ENCODE data around the gene XCL2. TPM values are rescaled to one million over a fixed set of nuclear protein-coding genes. Genes with fewer than 3 reads are reported as not detected.

Gene XCL2
- total RNA-seq, 1 donor from 2014 or later = not detected

DNA sequence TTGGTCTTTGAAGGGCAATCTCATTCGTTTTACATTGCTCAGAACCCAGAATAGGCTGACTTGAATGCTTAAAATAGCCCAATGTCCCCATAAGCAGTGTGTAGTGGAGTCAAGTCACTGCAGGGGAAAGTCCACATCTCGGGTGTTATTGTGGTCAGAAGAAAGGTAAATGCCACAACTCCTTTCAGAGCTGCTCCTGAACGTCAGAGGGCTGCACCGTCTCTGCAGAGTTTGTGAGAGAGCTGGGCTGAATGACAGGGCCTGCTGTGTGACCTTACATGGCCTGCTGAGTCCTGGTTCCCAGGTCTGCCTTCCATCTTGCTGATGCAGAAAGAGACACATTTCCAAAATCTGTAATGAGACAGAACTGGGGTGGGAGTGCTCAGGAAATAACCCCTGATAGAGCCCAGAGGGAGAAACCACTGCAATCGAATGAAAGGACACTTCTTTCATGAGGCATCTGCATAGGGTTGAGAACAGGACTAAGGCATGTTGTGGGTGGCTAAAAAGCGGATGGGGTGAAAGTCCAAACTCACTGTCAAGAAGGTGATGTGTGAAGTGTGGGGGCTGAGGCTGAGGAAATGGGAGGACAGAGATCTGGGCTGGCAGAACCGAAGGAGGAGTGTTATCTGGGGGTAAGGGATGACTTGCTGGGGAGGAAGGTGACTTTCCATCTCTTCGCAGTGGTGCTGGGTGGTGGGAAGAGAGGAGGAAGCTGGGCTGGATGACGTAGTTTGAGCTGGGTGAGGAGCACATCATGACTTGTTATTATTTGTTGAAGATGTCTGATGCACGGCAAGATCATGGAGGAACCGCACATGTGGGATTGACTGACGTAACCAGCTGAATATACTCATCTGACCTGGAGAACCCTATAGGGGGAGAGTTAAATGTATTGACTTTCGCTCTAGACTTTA lies 33.7 kb downstream of the XCL2 start:
- H3K27ac Mint-ChIP-seq (ENCODE audit: unreplicated experiment) = no peak overlapping the region
- TF ChIP-seq, protein P1, sequence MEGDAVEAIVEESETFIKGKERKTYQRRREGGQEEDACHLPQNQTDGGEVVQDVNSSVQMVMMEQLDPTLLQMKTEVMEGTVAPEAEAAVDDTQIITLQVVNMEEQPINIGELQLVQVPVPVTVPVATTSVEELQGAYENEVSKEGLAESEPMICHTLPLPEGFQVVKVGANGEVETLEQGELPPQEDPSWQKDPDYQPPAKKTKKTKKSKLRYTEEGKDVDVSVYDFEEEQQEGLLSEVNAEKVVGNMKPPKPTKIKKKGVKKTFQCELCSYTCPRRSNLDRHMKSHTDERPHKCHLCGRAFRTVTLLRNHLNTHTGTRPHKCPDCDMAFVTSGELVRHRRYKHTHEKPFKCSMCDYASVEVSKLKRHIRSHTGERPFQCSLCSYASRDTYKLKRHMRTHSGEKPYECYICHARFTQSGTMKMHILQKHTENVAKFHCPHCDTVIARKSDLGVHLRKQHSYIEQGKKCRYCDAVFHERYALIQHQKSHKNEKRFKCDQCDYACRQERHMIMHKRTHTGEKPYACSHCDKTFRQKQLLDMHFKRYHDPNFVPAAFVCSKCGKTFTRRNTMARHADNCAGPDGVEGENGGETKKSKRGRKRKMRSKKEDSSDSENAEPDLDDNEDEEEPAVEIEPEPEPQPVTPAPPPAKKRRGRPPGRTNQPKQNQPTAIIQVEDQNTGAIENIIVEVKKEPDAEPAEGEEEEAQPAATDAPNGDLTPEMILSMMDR (IDR thresholded peaks at IDR 0.05) = no peak

DNA sequence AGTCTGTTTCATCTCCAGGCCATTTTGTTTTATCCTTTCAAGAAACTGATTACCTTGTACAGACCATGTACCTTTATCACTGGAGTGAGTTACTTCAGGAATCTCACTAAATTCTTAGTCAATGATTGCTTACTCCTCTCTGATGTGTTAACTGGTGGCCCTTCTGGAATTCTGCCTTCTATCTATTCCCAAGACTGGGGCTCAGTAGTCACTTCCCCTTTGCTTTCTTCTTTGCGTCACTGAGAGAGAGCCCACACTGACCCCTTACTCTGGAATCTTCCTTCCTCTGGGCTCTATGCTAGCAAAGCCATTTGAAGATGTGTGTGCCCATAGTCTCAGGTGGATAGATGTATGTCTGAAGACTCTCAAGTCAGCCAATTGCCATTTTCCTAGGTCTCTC lies 34.6 kb downstream of the XCL2 start:
- TF ChIP-seq, protein P1 (IDR thresholded peaks at IDR 0.05) = no peak
- Mint-ChIP-seq H3K4me3 (ENCODE audit: unreplicated experiment) (no peak overlapping the region), H3K9me3 (ENCODE audit: low read depth) (no peaks in the 10 kb centered on the region), H3K36me3 (ENCODE audit: low read depth) (no peaks in the 10 kb centered on the region), H3K27me3 (ENCODE audit: low read depth) (peaks cover 1% of the 10 kb centered on the region), H3K4me1 (ENCODE audit: low read depth) (no peaks in the 10 kb centered on the region), H3K27ac (ENCODE audit: unreplicated experiment) (no peak overlapping the region)
- DNase-seq (ENCODE audit: low spot score) = no peak

More for the DNA sequence above, 33.7 kb downstream of the XCL2 start:
- Mint-ChIP-seq H3K36me3 (ENCODE audit: low read depth) (no peaks in the 10 kb centered on the region), H3K27me3 (ENCODE audit: low read depth) (peaks cover 2% of the 10 kb centered on the region), H3K4me3 (ENCODE audit: unreplicated experiment) (no peak overlapping the region), H3K4me1 (ENCODE audit: low read depth) (no peaks in the 10 kb centered on the region), H3K9me3 (ENCODE audit: low read depth) (no peaks in the 10 kb centered on the region)
- no peak for DNase-seq (ENCODE audit: low spot score)

DNA sequence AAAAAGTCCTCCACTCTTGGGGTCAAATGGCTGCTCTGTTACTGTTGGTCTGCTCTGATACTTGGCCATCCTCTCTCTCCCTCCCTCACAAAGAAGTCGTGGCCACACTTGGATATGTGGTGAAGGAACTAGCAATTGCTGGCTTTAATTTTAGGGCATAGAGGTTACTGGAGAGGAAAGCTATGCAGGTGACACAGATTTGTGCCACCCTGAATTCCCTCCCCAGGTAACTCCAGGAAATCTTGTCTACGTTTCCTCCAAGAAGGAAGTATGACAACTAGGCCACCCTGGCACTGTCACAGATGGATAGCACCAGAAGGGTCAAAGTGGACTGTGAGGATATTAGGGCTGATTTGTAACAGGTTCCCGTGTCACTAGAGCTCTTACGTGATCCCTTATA lies 36.0 kb downstream of the XCL2 start:
- H3K9me3 Mint-ChIP-seq (ENCODE audit: low read depth) = no peaks in the 10 kb centered on the region

DNA sequence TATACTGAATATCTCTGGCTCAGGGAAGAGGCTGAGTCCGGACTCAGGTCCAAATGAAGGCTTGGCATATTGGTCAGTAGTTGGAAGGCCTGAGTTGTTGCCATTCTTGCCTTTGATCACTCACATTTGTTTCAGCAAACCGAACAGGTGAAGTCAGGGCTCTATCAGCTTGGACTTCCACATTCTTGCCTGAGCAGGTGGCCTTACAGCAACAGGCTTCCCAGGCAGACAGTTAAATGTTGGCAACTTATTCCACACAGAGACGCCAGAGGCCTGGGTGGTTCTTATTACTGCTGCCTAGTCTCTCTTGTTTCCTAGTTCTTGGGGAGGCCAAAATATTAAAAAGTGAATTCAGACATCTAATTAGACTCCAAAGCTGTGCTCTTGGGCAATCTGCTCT lies 36.6 kb downstream of the XCL2 start:
- H3K4me1 Mint-ChIP-seq (ENCODE audit: low read depth) = no peaks in the 10 kb centered on the region
- H3K9me3 Mint-ChIP-seq (ENCODE audit: low read depth) = no peaks in the 10 kb centered on the region
- no peak for DNase-seq (ENCODE audit: low spot score)
- no peaks in the 10 kb centered on the region for H3K36me3 Mint-ChIP-seq (ENCODE audit: low read depth)
- H3K27ac Mint-ChIP-seq (ENCODE audit: unreplicated experiment) = no peak overlapping the region
- H3K27me3 Mint-ChIP-seq (ENCODE audit: low read depth) = no peaks in the 10 kb centered on the region
- H3K4me3 Mint-ChIP-seq (ENCODE audit: unreplicated experiment) = no peak overlapping the region
- TF ChIP-seq, protein P1 (IDR thresholded peaks at IDR 0.05) = no peak

More for the DNA sequence above, 36.0 kb downstream of the XCL2 start:
- Mint-ChIP-seq H3K27me3 (ENCODE audit: low read depth) (no peaks in the 10 kb centered on the region), H3K4me3 (ENCODE audit: unreplicated experiment) (no peak overlapping the region), H3K4me1 (ENCODE audit: low read depth) (no peaks in the 10 kb centered on the region), H3K36me3 (ENCODE audit: low read depth) (no peaks in the 10 kb centered on the region), H3K27ac (ENCODE audit: unreplicated experiment) (no peak overlapping the region)
- TF ChIP-seq, protein P1 (IDR thresholded peaks at IDR 0.05) = no peak
- DNase-seq (ENCODE audit: low spot score) = no peak

DNA sequence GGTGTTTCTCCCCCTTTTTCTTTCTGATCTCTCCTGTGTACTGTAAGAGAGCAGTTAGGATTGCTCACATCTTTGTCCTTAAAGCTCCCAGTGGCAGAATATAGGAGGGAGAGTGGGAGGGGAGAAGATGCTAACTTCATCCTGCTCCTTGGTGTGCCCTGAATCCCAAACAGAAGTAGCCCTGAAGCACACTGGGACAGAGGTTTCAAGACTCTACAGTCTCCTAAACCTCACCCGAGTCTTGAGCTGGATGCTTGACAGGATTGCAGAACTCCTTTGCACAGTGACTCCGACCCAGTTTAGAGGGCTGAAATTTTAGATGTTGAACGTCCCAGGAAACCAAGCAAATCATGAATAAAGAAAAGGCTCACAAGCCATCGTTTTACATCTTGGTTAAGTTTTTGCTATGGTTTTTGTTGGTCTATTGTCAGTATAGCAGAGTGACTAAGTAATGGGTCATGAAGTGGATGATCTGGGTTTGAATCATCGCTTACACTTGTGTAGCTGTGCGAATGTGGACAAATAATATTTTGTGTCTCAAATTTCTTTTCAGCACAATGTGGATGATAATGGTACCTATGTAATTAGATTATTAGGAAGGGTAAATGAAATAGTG lies 37.5 kb downstream of the XCL2 start:
- Mint-ChIP-seq H3K9me3 (ENCODE audit: low read depth) (no peaks in the 10 kb centered on the region), H3K27ac (ENCODE audit: unreplicated experiment) (no peak overlapping the region), H3K36me3 (ENCODE audit: low read depth) (no peaks in the 10 kb centered on the region), H3K27me3 (ENCODE audit: low read depth) (no peaks in the 10 kb centered on the region), H3K4me1 (ENCODE audit: low read depth) (no peaks in the 10 kb centered on the region), H3K4me3 (ENCODE audit: unreplicated experiment) (no peak overlapping the region)
- DNase-seq (ENCODE audit: low spot score) = no peak
- TF ChIP-seq, protein P1 (IDR thresholded peaks at IDR 0.05) = no peak

Measured in chondrocyte (in vitro differentiated cells).